ENCODE measurements around the gene ATPAF2.

DNA sequence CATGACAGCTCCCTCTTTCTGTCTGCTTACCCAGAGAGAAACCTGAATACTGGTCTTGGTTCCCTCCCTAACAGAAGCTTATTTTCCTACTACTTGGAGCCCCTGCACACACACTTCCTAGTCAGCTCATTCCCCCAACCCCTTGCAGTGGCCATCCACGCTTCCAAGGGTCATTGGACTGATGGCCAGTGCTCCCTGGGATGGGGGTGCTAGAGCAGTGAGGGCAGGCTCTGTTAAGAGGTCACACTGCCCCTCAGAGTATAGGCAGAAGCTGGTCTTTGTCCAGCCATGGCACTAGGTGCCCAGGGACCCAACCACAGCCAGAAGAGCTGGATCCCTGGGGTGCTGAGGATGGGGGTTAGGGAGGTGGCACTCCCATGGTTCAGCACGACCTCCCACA is 53.8 kb downstream of the ATPAF2 start:
- no peak for TF ChIP-seq POLR2A (IDR thresholded peaks at IDR 0.05)
- TF ChIP-seq, protein P1, sequence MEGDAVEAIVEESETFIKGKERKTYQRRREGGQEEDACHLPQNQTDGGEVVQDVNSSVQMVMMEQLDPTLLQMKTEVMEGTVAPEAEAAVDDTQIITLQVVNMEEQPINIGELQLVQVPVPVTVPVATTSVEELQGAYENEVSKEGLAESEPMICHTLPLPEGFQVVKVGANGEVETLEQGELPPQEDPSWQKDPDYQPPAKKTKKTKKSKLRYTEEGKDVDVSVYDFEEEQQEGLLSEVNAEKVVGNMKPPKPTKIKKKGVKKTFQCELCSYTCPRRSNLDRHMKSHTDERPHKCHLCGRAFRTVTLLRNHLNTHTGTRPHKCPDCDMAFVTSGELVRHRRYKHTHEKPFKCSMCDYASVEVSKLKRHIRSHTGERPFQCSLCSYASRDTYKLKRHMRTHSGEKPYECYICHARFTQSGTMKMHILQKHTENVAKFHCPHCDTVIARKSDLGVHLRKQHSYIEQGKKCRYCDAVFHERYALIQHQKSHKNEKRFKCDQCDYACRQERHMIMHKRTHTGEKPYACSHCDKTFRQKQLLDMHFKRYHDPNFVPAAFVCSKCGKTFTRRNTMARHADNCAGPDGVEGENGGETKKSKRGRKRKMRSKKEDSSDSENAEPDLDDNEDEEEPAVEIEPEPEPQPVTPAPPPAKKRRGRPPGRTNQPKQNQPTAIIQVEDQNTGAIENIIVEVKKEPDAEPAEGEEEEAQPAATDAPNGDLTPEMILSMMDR (IDR thresholded peaks at IDR 0.05 in 8 of 11, conservative IDR thresholded peaks at IDR 0.05 in 3 of 11) = no peak

All from spleen (tissue), 7 donors.